NCI-H1694 treated with DMSO at 0.1 percent for 48 hours (cell line): ENCODE measurements around the gene PRR29.

Source experiments
- DNase-seq: peaks from one replicate; lab custom pipeline; 2025; lab: John Stamatoyannopoulos, UW

The PRR29 gene

DNA sequence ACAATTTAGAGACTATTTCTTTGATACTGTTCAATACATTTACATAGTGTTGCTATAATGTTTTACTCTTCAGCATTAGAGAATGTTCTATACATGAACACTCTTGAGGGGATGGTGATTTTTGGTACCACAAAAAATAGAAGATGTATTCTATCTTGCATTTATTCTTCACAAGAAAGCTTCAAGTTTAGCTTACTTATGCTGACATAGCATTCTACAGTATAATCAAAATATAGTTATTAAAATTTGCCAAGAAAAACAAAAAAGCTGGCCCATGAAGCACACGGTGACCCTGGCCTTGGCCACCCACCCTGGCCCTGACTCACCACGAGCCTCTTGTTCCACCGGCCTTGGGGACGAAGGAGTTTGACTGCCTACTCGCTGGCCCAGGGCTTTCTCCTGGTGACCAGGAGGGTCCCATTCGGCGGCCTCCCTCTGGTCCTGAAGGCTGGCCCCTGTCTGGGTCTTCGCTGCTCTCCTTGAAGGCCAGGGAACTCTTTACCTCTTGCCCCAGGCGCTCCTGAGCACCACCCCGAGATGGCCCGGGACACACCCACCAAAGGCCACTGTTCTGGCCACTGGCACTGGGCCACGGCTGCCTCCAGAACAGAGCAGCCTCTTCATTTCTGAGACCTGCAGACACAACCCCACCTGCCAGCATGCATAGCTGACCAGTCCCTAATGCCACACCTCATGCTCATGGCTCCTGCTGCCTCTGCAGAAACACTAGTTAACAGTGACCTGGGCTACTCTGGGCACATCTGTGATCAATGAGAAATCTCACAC is 44.7 kb downstream of the PRR29 start:
- no peak for DNase-seq

DNA sequence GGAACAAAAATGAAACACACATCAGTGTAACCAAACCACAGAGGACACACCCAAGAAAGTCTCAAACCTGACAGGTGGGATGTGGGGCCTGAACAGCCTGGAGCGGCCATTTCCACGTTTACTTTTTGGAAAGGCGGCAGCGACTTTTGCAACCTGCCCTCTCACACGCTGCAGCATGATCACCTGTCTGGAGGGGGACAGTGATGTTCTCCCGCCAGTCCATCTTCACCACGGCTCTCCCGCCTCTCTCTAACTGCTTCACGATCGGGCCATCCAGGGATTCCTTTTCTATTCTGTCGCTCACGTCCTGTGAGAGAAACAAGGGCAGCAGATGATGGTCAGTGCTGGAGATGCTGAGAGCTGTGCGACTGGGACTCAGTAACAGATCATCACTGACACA is 47.0 kb downstream of the PRR29 start:
- DNase-seq, result no peak

DNA sequence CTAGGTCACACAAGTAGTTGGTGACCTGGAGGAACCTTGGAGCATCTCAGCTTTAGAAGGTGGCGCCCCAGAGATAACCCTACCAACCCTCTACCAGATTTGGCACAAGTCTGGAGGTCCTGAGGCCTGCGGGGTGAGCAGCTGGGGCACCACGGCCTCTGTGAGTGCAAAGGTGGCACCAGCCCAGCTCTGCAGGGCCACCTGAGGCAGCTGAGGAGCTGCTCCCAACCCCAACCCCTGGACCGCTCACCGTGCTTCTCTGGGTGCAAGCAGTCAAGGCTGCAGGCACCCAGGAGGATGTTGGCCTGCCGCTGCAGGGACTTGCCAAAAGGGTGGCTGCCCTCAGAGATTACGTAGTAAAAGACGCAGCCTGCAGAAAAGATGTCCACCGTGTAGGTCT is 50.7 kb downstream of the PRR29 start:
- DNase-seq, result no peak

DNA sequence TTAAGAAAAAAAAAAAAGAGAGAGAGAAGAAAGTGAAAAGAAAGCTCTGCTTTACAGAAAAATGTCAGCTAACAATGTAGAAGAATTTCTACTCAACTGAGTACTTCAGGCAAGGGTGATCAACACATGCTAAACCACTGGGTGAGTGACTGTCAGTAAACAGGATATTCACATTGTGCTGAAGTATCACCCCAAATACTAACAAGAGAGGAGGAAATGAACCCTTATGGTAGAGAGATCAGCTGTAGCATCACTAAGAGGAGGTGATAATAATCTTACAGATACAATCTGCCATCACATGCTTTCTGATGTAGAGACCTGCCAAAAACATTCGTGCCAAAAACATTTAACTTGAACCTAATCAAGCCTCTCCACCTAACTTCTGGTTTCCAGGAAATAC is 53.0 kb downstream of the PRR29 start:
- no peak for DNase-seq

DNA sequence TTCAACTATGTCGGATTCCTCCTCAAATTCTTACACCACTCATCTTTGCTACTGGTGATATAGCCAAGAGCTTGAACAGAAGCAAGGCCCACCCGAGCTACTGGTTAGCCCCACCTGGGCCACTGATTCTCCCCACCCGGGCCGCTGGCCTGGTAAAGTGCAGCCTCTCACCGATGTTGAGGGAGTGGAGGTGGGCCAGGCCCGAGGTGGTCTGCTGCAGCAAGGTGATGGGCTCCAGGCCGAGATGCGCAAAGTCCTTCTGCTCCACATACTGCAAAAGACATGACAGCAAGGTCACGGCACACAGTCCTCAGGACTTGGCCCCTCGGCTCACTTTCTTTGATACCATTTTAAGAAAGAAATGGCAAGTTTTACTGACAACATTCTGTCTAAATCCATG is 55.0 kb downstream of the PRR29 start:
- DNase-seq, result no peak
